ENCODE measurements around the gene MTMR2.
A peak's percentile ranks its signal among the peaks of the same experiment; 100 is the strongest.

The MTMR2 gene

GRCh38 chr11:95850137-95850536, 73.8 kb downstream of the MTMR2 start:
- no peak for TF ChIP-seq CTCF (IDR thresholded peaks at IDR 0.05; ENCODE audit: insufficient read depth, low read length, missing control alignments)
- no peak overlapping the region for H3K4me3 ChIP-seq (ENCODE audit: low read depth, low read length)
- POLR2A ChIA-PET: no interaction called here
- CTCF ChIA-PET: interaction anchor here (0.8 to 2.6 kb wide), 18 partner anchors 7 to 576 kb away, joined by 3 to 24 read pairs (median 6); no protein-coding TSS in a partner anchor
- no peak for DNase-seq (ENCODE audit: low read depth, low spot score)

GRCh38 chr11:95849087-95849825, 74.7 kb downstream of the MTMR2 start:
- ChIA-PET CTCF (interaction anchor here (0.7 to 2.6 kb wide), 36 partner anchors 8 to 577 kb away, joined by 3 to 24 read pairs (median 5); partner anchors contain the start of gene MAML2), POLR2A (interaction anchor here (0.6 to 0.9 kb wide), 3 partner anchors 14 to 494 kb away, joined by 3 to 4 read pairs (median 3); partner anchors contain the start of gene MAML2)
- peak; percentile 44 for TF ChIP-seq CTCF (IDR thresholded peaks at IDR 0.05; ENCODE audit: insufficient read depth, low read length, missing control alignments)
- no peak overlapping the region for H3K4me3 ChIP-seq (ENCODE audit: low read depth, low read length)
- no peak for DNase-seq (ENCODE audit: low read depth, low spot score)

- no peak for TF ChIP-seq CTCF (IDR thresholded peaks at IDR 0.05; ENCODE audit: insufficient read depth, low read length, missing control alignments)
- ChIA-PET CTCF (interaction anchor here (1.1 to 3.2 kb wide), 4 partner anchors 9 to 549 kb away, joined by 3 to 13 read pairs (median 6); no protein-coding TSS in a partner anchor), POLR2A (no interaction called here)
- no peak for DNase-seq (ENCODE audit: low read depth, low spot score)
- H3K4me3 ChIP-seq (ENCODE audit: low read depth, low read length): no peak overlapping the region
Observed at GRCh38 chr11:95845167-95845566, 78.7 kb downstream of the MTMR2 start.

GRCh38 chr11:95835768-95836488, 88.0 kb downstream of the MTMR2 start:
- POLR2A ChIA-PET: interaction anchor here (0.8 to 1.3 kb wide), 3 partner anchors 327 to 554 kb away, joined by 3 read pairs; partner anchors contain the start of genes CCDC82, JRKL and MAML2
- H3K4me3 ChIP-seq (ENCODE audit: low read depth, low read length): no peak overlapping the region
- peak; percentile 82 for DNase-seq (ENCODE audit: low read depth, low spot score)
- peak; percentile 79 for TF ChIP-seq CTCF (IDR thresholded peaks at IDR 0.05; ENCODE audit: insufficient read depth, low read length, missing control alignments)
- CTCF ChIA-PET: interaction anchor here (0.6 to 6.1 kb wide), 45 partner anchors 9 to 628 kb away, joined by 3 to 47 read pairs (median 4); partner anchors contain the start of gene MAML2

GRCh38 chr11:95835351-95835750, 88.6 kb downstream of the MTMR2 start:
- POLR2A ChIA-PET: interaction anchor here (1.3 kb wide), 1 partner anchor 328 kb away, joined by 3 read pairs; no protein-coding TSS in a partner anchor

More at GRCh38 chr11:95835351-95835750, 88.6 kb downstream of the MTMR2 start:
- no peak overlapping the region for H3K4me3 ChIP-seq (ENCODE audit: low read depth, low read length)
- DNase-seq (ENCODE audit: low read depth, low spot score): no peak
- no peak for TF ChIP-seq CTCF (IDR thresholded peaks at IDR 0.05; ENCODE audit: insufficient read depth, low read length, missing control alignments)
- CTCF ChIA-PET: interaction anchor here (0.8 to 6.1 kb wide), 38 partner anchors 11 to 629 kb away, joined by 3 to 47 read pairs (median 4); partner anchors contain the start of gene MAML2
